ENCODE data around the gene FHOD3. TPM values are rescaled to one million over a fixed set of nuclear protein-coding genes. Genes with fewer than 3 reads are reported as not detected.
"Not testable (repeated sequence)": the region's sequence is repeated elsewhere in the genome, so short reads cannot be mapped to it uniquely, and the experiment has no call there.

The FHOD3 gene
- total RNA-seq, 1 experiment from 2014 or later: 0.34 TPM

GRCh38 chr18:36547544-36547943, 250.0 kb downstream of the FHOD3 start:
- peaks cover 6% of the 10 kb centered on the region for H3K9me3 ChIP-seq (ENCODE audit: low read depth, low read length, poor library complexity, severe bottlenecking)
- H3K36me3 ChIP-seq (ENCODE audit: insufficient read depth, low read length, poor library complexity, severe bottlenecking): no peaks in the 10 kb centered on the region
- TF ChIP-seq, protein P1, sequence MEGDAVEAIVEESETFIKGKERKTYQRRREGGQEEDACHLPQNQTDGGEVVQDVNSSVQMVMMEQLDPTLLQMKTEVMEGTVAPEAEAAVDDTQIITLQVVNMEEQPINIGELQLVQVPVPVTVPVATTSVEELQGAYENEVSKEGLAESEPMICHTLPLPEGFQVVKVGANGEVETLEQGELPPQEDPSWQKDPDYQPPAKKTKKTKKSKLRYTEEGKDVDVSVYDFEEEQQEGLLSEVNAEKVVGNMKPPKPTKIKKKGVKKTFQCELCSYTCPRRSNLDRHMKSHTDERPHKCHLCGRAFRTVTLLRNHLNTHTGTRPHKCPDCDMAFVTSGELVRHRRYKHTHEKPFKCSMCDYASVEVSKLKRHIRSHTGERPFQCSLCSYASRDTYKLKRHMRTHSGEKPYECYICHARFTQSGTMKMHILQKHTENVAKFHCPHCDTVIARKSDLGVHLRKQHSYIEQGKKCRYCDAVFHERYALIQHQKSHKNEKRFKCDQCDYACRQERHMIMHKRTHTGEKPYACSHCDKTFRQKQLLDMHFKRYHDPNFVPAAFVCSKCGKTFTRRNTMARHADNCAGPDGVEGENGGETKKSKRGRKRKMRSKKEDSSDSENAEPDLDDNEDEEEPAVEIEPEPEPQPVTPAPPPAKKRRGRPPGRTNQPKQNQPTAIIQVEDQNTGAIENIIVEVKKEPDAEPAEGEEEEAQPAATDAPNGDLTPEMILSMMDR (conservative IDR thresholded peaks at IDR 0.05; ENCODE audit: low read depth, low read length): no peak
- TF ChIP-seq EZH2 (IDR thresholded peaks at IDR 0.05; ENCODE audit: borderline replicate concordance, low read depth, low read length, poor library complexity, severe bottlenecking): no peak
- no TSS peak for BruUV-seq (replicated peaks)
- H3K27me3 ChIP-seq (replicated peaks; ENCODE audit: insufficient read depth, low read depth, low read length, poor library complexity): no peaks in the 10 kb centered on the region
- intact Hi-C loops (cut with micrococcal nuclease; ENCODE audit: unreplicated experiment): no loop called here
- no peaks in the 10 kb centered on the region for H3K4me1 ChIP-seq (ENCODE audit: insufficient read depth, low read length, poor library complexity, severe bottlenecking)
- POLR2A ChIA-PET (ENCODE audit: low non-redundant PET): no interaction called here
- no peak overlapping the region for H3K27ac ChIP-seq (ENCODE audit: low read depth, low read length, poor library complexity, severe bottlenecking)
- CTCF ChIA-PET: no interaction called here
- no peak for DNase-seq (ENCODE audit: low spot score)
- no peak overlapping the region for H3K4me3 ChIP-seq (ENCODE audit: low read depth, low read length, poor library complexity, severe bottlenecking)

- H3K36me3 ChIP-seq (ENCODE audit: insufficient read depth, low read length, poor library complexity, severe bottlenecking); H3K27ac ChIP-seq (ENCODE audit: low read depth, low read length, poor library complexity, severe bottlenecking); BruUV-seq (replicated peaks); POLR2A ChIA-PET (ENCODE audit: low non-redundant PET); DNase-seq (ENCODE audit: low spot score); CTCF ChIA-PET; H3K4me1 ChIP-seq (ENCODE audit: insufficient read depth, low read length, poor library complexity, severe bottlenecking); H3K4me3 ChIP-seq (ENCODE audit: low read depth, low read length, poor library complexity, severe bottlenecking); H3K9me3 ChIP-seq (ENCODE audit: low read depth, low read length, poor library complexity, severe bottlenecking); H3K27me3 ChIP-seq (replicated peaks; ENCODE audit: insufficient read depth, low read depth, low read length, poor library complexity): not testable (repeated sequence)
- intact Hi-C loops (cut with micrococcal nuclease; ENCODE audit: unreplicated experiment): loop anchor here (5.0 to 10.0 kb wide), 2 partner anchors 64 to 254 kb away; partner anchors contain the start of gene FHOD3
These were observed 253.8 kb downstream of the FHOD3 start for GRCh38 chr18:36551274-36551673.

DNA sequence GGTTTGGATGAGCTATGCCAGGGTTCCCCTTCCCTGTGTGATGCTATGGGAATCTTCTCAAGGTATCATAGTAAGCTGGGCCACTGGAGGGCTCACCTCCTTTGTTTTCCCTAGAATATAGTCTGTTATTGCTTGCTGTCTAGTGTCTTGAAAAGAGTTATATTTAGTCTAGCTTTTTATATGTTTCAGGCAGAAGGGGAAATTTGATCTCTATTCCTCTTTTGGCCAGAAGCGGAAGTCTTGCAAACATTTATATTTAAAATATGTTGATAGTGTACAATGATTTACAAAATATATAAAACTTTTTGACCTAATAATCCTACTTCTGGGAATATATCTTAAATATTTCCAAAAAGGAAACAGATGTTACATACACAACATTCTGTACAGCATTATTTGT, 260.7 kb downstream of the FHOD3 start:
- ChIA-PET POLR2A (ENCODE audit: low non-redundant PET) (no interaction called here), CTCF (no interaction called here)
- TF ChIP-seq, protein P1 (conservative IDR thresholded peaks at IDR 0.05; ENCODE audit: low read depth, low read length): no peak
- no peak for TF ChIP-seq EZH2 (IDR thresholded peaks at IDR 0.05; ENCODE audit: borderline replicate concordance, low read depth, low read length, poor library complexity, severe bottlenecking)
- BruUV-seq (replicated peaks): no TSS peak
- Histone ChIP-seq H3K27ac (ENCODE audit: low read depth, low read length, poor library complexity, severe bottlenecking) (no peak overlapping the region), H3K4me3 (ENCODE audit: low read depth, low read length, poor library complexity, severe bottlenecking) (no peak overlapping the region), H3K36me3 (ENCODE audit: insufficient read depth, low read length, poor library complexity, severe bottlenecking) (no peaks in the 10 kb centered on the region), H3K9me3 (ENCODE audit: low read depth, low read length, poor library complexity, severe bottlenecking) (no peaks in the 10 kb centered on the region), H3K27me3 (replicated peaks; ENCODE audit: insufficient read depth, low read depth, low read length, poor library complexity) (peaks cover 4% of the 10 kb centered on the region), H3K4me1 (ENCODE audit: insufficient read depth, low read length, poor library complexity, severe bottlenecking) (no peaks in the 10 kb centered on the region)
- no peak for DNase-seq (ENCODE audit: low spot score)
- intact Hi-C loops (cut with micrococcal nuclease; ENCODE audit: unreplicated experiment): loop anchor here (10.0 kb wide), 1 partner anchor 57 kb away; no protein-coding TSS in a partner anchor

DNA sequence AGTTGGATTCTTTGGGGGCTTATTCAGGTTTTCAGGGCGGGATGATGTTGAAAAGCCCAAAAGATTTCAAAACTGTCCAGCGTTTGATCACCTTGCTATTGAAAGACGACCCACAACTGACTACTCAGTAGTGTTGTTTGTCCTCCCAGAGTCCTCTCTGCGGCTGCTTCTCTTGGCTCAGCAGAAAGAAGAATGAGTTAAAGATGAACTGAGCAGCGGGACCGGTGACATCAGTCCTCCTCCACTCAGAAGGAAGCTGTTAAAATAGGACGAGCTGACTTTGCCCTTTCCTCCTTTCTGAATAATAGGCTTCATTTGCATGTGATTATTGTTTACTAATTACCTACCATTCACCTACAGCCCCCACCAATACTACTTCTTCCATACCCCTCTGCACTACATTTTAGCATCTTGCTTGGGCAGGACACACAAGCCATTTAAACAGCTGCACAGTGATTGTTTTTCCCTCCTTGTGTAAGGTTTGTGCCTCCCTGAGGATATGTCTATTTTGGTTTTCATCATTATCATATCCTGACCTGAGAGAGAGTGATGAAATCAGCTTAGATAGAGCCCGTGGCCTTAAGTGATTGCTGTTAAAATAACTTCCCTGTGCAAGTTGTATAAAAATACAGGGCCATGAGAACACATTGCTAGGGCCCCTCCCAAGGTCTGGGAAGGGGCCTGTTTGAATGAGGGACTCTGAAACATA, 261.8 kb downstream of the FHOD3 start:
- DNase-seq (ENCODE audit: low spot score): no peak
- no TSS peak for BruUV-seq (replicated peaks)
- intact Hi-C loops (cut with micrococcal nuclease; ENCODE audit: unreplicated experiment): loop anchor here (10.0 kb wide), 1 partner anchor 55 kb away; no protein-coding TSS in a partner anchor
- Histone ChIP-seq H3K27ac (ENCODE audit: low read depth, low read length, poor library complexity, severe bottlenecking) (no peak overlapping the region), H3K9me3 (ENCODE audit: low read depth, low read length, poor library complexity, severe bottlenecking) (no peaks in the 10 kb centered on the region), H3K4me3 (ENCODE audit: low read depth, low read length, poor library complexity, severe bottlenecking) (no peak overlapping the region), H3K36me3 (ENCODE audit: insufficient read depth, low read length, poor library complexity, severe bottlenecking) (no peaks in the 10 kb centered on the region), H3K4me1 (ENCODE audit: insufficient read depth, low read length, poor library complexity, severe bottlenecking) (no peaks in the 10 kb centered on the region), H3K27me3 (replicated peaks; ENCODE audit: insufficient read depth, low read depth, low read length, poor library complexity) (peaks cover 4% of the 10 kb centered on the region)
- ChIA-PET POLR2A (ENCODE audit: low non-redundant PET) (no interaction called here), CTCF (no interaction called here)
- TF ChIP-seq, protein P1 (conservative IDR thresholded peaks at IDR 0.05; ENCODE audit: low read depth, low read length): no peak
- no peak for TF ChIP-seq EZH2 (IDR thresholded peaks at IDR 0.05; ENCODE audit: borderline replicate concordance, low read depth, low read length, poor library complexity, severe bottlenecking)

All from A673 (cell line).